Cardiac muscle cell (in vitro differentiated cells and primary cell): Measurements from ENCODE around the gene BAIAP2. TPM values are rescaled to one million over a fixed set of nuclear protein-coding genes. Genes with fewer than 3 reads are reported as not detected.

ENCODE experiments used
- DNase-seq, 2 donors: peaks; one replicate each; pipeline versions ENCODE4 v3.0.0 to v3.0.0-alpha.2; 2010 to 2017; ENCODE audit warnings: low read depth in 1 of 2, low spot score in 1 of 2
- H3K27ac ChIP-seq: fragments of 200-600 bp; sonication (generic); 2 replicates; pipeline ENCODE4 v1.5.1; 2016
- H3K27me3 ChIP-seq: fragments of 200-600 bp; sonication (generic); 2 replicates; pipeline ENCODE4 v1.6.0; 2016; ENCODE audit warnings: control low read depth
- H3K36me3 ChIP-seq: fragments of 200-600 bp; sonication (generic); 2 replicates; pipeline ENCODE4 v1.5.1; 2016; ENCODE audit warnings: control low read depth
- H3K4me1 ChIP-seq: fragments of 200-600 bp; sonication (generic); 2 replicates; pipeline ENCODE4 v1.8.1; 2017; ENCODE audit warnings: low read depth, mild to moderate bottlenecking, mixed run types
- H3K4me3 ChIP-seq: fragments of 200-600 bp; sonication (generic); 2 replicates; pipeline ENCODE4 v1.5.1; 2016; ENCODE audit warnings: mild to moderate bottlenecking
- H3K9me3 ChIP-seq: fragments of 200-600 bp; sonication (generic); 2 replicates; pipeline ENCODE4 v1.5.1; 2017; ENCODE audit warnings: low read depth, mild to moderate bottlenecking, control low read depth
- polyA plus RNA-seq: library from polyadenylated mRNA; unstranded; fragments of >200 nt; fragmentation: Nextera tagmentation; extraction: Ambion mirVana; gene quantifications from 2 replicates; pipeline ENCODE4 v1.2.1, GENCODE V29; 2016
- total RNA-seq: library from RNA; depleted of rRNA; stranded (reverse); fragments of >200 nt; gene quantifications from 2 replicates; pipeline ENCODE4 v1.2.3, GENCODE V29; 2016
- TF ChIP-seq, protein P1 (sequence below): IDR thresholded peaks from 2 replicates; pipeline ENCODE4 v1.5.1; 2012; ENCODE audit warnings: low read depth, mild to moderate bottlenecking, low read length

Gene BAIAP2
- total and polyA plus RNA-seq, 2 experiments from 2014 or later = 22.5 to 24.9 TPM

DNA sequence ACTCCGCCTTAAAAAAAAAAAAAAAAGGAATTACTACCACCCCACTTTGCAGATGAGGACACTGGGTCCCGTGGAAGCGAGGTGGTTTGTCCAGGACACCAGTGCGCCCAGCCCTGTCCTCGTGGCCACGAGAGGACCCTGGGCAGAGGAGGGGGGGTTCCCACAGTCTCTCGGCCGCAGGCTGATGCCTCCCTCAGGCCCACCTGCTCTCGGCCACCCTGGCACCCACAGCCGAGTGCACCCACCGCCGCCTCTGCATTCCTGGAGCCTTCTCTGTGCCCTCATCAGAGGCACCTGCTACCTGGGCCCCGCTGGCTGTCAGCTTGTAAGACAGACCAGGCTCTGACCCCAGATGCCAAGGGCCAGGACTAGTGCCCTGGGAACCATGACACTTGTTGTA, 102.3 kb downstream of the BAIAP2 start:
- H3K36me3 ChIP-seq = no peaks in the 10 kb centered on the region
- no peak overlapping the region for H3K27ac ChIP-seq
- H3K27me3 ChIP-seq = no peaks in the 10 kb centered on the region
- H3K9me3 ChIP-seq = no peaks in the 10 kb centered on the region
- DNase-seq = no peak
- H3K4me3 ChIP-seq = no peak overlapping the region
- no peaks in the 10 kb centered on the region for H3K4me1 ChIP-seq
- TF ChIP-seq, protein P1, sequence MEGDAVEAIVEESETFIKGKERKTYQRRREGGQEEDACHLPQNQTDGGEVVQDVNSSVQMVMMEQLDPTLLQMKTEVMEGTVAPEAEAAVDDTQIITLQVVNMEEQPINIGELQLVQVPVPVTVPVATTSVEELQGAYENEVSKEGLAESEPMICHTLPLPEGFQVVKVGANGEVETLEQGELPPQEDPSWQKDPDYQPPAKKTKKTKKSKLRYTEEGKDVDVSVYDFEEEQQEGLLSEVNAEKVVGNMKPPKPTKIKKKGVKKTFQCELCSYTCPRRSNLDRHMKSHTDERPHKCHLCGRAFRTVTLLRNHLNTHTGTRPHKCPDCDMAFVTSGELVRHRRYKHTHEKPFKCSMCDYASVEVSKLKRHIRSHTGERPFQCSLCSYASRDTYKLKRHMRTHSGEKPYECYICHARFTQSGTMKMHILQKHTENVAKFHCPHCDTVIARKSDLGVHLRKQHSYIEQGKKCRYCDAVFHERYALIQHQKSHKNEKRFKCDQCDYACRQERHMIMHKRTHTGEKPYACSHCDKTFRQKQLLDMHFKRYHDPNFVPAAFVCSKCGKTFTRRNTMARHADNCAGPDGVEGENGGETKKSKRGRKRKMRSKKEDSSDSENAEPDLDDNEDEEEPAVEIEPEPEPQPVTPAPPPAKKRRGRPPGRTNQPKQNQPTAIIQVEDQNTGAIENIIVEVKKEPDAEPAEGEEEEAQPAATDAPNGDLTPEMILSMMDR = no peak

DNA sequence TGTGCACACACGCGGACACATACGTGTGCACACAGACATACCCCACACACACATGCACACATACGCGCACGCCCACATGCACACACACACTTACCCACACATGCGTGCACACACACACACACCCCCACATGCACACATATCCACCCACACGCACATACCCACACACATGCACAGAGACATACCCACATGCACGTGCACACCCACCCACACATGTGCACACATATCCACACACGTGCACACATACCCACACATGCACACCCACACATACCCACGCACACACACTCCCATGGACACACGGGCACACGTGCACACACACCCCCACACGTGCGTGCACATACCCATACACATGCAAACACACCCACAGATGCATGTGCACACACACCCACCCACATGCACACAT, 103.1 kb downstream of the BAIAP2 start:
- no peak for DNase-seq

DNA sequence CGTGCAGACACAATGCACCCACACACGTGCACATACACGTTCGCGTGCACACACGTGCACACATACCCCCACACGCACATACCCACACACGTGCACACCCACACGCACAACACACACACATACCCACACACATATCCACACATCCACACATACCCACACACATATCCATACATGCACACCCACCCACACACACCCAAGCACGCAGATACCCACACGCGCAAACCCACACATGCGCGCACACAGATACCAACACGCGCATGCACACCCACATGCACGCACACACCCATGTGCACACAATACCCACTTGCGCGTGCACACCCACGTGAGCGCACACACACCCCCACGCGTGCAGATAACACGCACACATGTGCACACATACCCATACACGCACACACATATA, 103.5 kb downstream of the BAIAP2 start:
- DNase-seq = no peak
- Histone ChIP-seq H3K27me3 (no peaks in the 10 kb centered on the region), H3K4me1 (no peaks in the 10 kb centered on the region), H3K27ac (no peak overlapping the region), H3K36me3 (no peaks in the 10 kb centered on the region), H3K4me3 (no peak overlapping the region), H3K9me3 (no peaks in the 10 kb centered on the region)
- TF ChIP-seq, protein P1 = no peak

More for the DNA sequence above, 103.1 kb downstream of the BAIAP2 start:
- Histone ChIP-seq H3K27ac (no peak overlapping the region), H3K9me3 (no peaks in the 10 kb centered on the region), H3K4me3 (no peak overlapping the region), H3K27me3 (no peaks in the 10 kb centered on the region), H3K36me3 (no peaks in the 10 kb centered on the region), H3K4me1 (no peaks in the 10 kb centered on the region)
- TF ChIP-seq, protein P1 = no peak

DNA sequence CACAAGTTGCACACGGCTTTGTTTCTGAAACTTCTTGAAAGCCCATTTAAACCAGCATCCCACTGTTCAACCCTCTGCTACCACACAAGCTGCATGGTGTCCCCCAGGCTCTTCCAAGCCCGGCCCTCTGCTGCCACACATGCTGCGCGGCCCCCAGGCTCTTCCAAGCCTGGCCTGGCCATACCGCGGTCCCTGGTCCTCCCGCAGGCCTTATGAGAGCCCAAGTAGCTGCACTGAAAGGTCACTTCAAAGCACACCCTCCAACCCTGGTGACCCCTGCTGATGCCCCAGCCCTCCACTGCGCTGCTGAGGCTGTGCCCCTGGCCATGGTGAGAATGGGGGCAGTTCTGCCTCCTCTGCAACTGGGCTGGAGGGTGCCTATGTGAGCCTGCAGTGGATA, 104.5 kb downstream of the BAIAP2 start:
- Histone ChIP-seq H3K27ac (no peak overlapping the region), H3K9me3 (no peaks in the 10 kb centered on the region), H3K36me3 (no peaks in the 10 kb centered on the region), H3K4me3 (no peak overlapping the region), H3K4me1 (no peaks in the 10 kb centered on the region), H3K27me3 (no peaks in the 10 kb centered on the region)
- DNase-seq = no peak
- TF ChIP-seq, protein P1 = no peak

DNA sequence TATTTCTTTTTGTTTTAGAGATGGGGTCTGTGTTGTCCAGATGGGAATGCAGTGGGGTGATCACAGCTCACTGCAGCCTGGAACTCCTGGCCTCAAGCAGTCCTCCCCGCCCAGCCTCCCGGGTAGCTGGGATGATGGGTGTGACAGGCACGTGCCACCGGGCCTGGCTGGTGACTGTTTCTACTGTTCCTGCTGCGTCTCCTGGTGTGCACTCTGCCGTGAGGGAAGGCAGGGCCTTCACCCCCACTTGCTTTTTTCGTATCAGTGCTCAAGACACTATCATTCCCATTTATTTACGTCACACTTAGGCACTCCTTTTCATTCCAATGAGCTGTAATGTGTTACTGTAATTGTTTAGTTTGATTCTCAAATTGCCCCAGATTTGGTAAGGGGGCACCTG, 105.1 kb downstream of the BAIAP2 start:
- H3K4me3 ChIP-seq = no peak overlapping the region
- DNase-seq = no peak
- no peaks in the 10 kb centered on the region for H3K9me3 ChIP-seq
- no peaks in the 10 kb centered on the region for H3K36me3 ChIP-seq
- no peak overlapping the region for H3K27ac ChIP-seq
- no peaks in the 10 kb centered on the region for H3K4me1 ChIP-seq
- TF ChIP-seq, protein P1 = no peak
- H3K27me3 ChIP-seq = no peaks in the 10 kb centered on the region

DNA sequence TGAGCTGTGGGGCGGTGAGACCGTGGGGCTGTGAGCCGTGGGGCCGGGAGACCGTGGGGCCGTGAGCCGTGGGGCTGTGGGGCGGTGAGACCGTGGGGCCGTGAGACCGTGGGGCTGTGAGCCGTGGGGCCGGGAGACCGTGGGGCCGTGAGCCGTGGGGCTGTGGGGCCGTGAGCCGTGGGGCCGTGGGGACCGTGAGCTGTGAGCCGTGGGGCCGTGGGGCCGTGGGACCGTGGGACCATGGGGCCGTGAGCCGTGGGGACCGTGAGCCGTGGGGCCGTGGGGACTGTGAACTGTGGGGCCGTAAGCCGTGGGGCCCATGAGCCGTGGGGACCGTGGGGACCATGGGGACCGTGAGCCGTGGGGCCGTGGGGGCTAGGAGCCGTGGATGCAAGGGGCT, 105.7 kb downstream of the BAIAP2 start:
- H3K27me3 ChIP-seq = no peaks in the 10 kb centered on the region
- H3K9me3 ChIP-seq = no peaks in the 10 kb centered on the region
- H3K36me3 ChIP-seq = no peaks in the 10 kb centered on the region
- TF ChIP-seq, protein P1 = no peak
- no peak overlapping the region for H3K27ac ChIP-seq
- no peak for DNase-seq
- no peaks in the 10 kb centered on the region for H3K4me1 ChIP-seq
- no peak overlapping the region for H3K4me3 ChIP-seq
